ENCODE measurements around the gene KCND3. TPM values are rescaled to one million over a fixed set of nuclear protein-coding genes. Genes with fewer than 3 reads are reported as not detected.

The KCND3 gene
- total and polyA plus RNA-seq, 2 donors (not counting 3 experiments of a cell fraction or from before 2014, with no cell fraction given), result 0.03 TPM; not detected in 1

- Histone ChIP-seq H3K79me2 (ENCODE audit: control insufficient read depth, insufficient read depth, low read length) (no peaks in the 10 kb centered on the region), H3K9ac (replicated peaks; ENCODE audit: extremely low read depth, insufficient read depth, low read length) (no peak overlapping the region), H3K4me3 (replicated peaks in 1 of 3; ENCODE audit: insufficient read depth in 1 of 3, low read depth in 1 of 3, low read length in 3 of 3) (no peak overlapping the region), H4K20me1 (replicated peaks; ENCODE audit: control insufficient read depth, extremely low read depth, insufficient read depth, low read length) (no peaks in the 10 kb centered on the region), H2AFZ (ENCODE audit: low read depth, low read length) (no peak overlapping the region), H3K4me2 (ENCODE audit: insufficient read depth, low read length) (no peak overlapping the region), H3K9me1 (replicated peaks; ENCODE audit: control insufficient read depth, extremely low read depth, insufficient read depth, low read length) (no peaks in the 10 kb centered on the region), H3K27ac (ENCODE audit: insufficient read depth, low read depth, low read length) (no peak overlapping the region), H3K36me3 (ENCODE audit: control insufficient read depth in 2 of 2, extremely low read depth in 1 of 2, insufficient read depth in 2 of 2, low read length in 2 of 2) (no peaks in the 10 kb centered on the region), H3K27me3 (ENCODE audit: control insufficient read depth in 2 of 2, insufficient read depth in 2 of 2, low read length in 2 of 2) (no peaks in the 10 kb centered on the region), H3K9me3 (replicated peaks; ENCODE audit: control insufficient read depth, insufficient read depth, low read length) (no peaks in the 10 kb centered on the region), H3K4me1 (ENCODE audit: control insufficient read depth, extremely low read depth, insufficient read depth, low read length) (peaks cover 41% of the 10 kb centered on the region)
- dilution Hi-C loops (cut with MboI; ENCODE audit: extremely low pct_ligation_motif_present, low sequenced_read_pairs), result no loop called here
- CTCF ChIA-PET, result interaction anchor here (1.4 to 4.3 kb wide), 4 partner anchors 9 to 21 kb away, joined by 3 to 30 read pairs (median 10); no protein-coding TSS in a partner anchor
- POLR2A ChIA-PET, result no interaction called here
- BruUV-seq (replicated peaks), result no TSS peak
- intact Hi-C loops (cut with micrococcal nuclease), result loop anchor here (10.0 kb wide), 1 partner anchor 770 kb away; the partner anchor contains the start of gene LRIF1
- DNase-seq (ENCODE audit: low read depth, low spot score) (no peak), FAIRE-seq (no peak)
- no peak for TF ChIP-seq FOS (IDR thresholded peaks at IDR 0.05; ENCODE audit: borderline replicate concordance, insufficient read depth, low read length)
- no peak for TF ChIP-seq MYC (IDR thresholded peaks at IDR 0.05; ENCODE audit: low read depth, low read length)
- no peak for TF ChIP-seq POLR2A (IDR thresholded peaks at IDR 0.05; ENCODE audit: low read depth, low read length)
- no peak for TF ChIP-seq JUN (IDR thresholded peaks at IDR 0.05; ENCODE audit: borderline replicate concordance, insufficient read depth, insufficient read length, low read depth)
- TF ChIP-seq CTCF (IDR thresholded peaks at IDR 0.05; ENCODE audit: extremely low read depth in 1 of 2, insufficient read depth in 1 of 2, low read depth in 1 of 2, low read length in 2 of 2), result no peak
- no peak for TF ChIP-seq EZH2 (IDR thresholded peaks at IDR 0.05; ENCODE audit: borderline replicate concordance, low read depth, low read length, severe bottlenecking)
- TF ChIP-seq MAX (IDR thresholded peaks at IDR 0.05; ENCODE audit: insufficient read depth, insufficient read length), result no peak
- no peak for TF ChIP-seq POLR2AphosphoS5 (IDR thresholded peaks at IDR 0.05; ENCODE audit: insufficient read depth, low read depth, low read length)
- TF ChIP-seq GATA2 (IDR thresholded peaks at IDR 0.05; ENCODE audit: insufficient read depth, insufficient read length, low read depth, low read length), result no peak
These were observed 254.6 kb downstream of the KCND3 start for GRCh38 chr1:111734856-111735255.

Measured in endothelial cell of umbilical vein (primary cell).